Breast epithelium (tissue), 4 donors: ENCODE results near the gene C11orf65. TPM values are rescaled to one million over a fixed set of nuclear protein-coding genes. Genes with fewer than 3 reads are reported as not detected.

Experiments used
- DNase-seq, 2 donors: peaks; one replicate each; pipeline ENCODE4 v3.0.0-alpha.2; 2019; ENCODE audit warnings: low spot score in 2 of 2
- H3K27ac ChIP-seq, 2 donors: fragments of 200-600 bp; sonication (generic) in 1 of 2; one replicate each; pipeline ENCODE4 v1.5.1; 2016 to 2019; ENCODE audit warnings: mild to moderate bottlenecking in 1 of 2
- H3K27me3 ChIP-seq, 2 donors: fragments of 200-600 bp; sonication (generic) in 1 of 2; one replicate each; pipeline versions ENCODE4 v1.5.1 to v1.6.0; 2017 to 2019; ENCODE audit warnings: control low read depth in 1 of 2, mild to moderate bottlenecking in 1 of 2
- H3K36me3 ChIP-seq: fragments of 200-600 bp; one replicate; pipeline ENCODE4 v1.5.1; 2019
- H3K4me1 ChIP-seq, 2 donors: fragments of 200-600 bp; sonication (generic); one replicate each; pipeline ENCODE4 v1.5.1; 2016 to 2019; ENCODE audit warnings: control low read depth in 1 of 2
- H3K4me3 ChIP-seq, 3 donors: fragments of 200-600 bp; sonication (generic); 1 replicate in 2 of 3; 2 replicates in 1 of 3; pipeline ENCODE4 v1.5.1; 2016 to 2019; ENCODE audit warnings: mild to moderate bottlenecking in 3 of 3, moderate library complexity in 2 of 3
- H3K9me3 ChIP-seq, 2 donors: fragments of 200-600 bp; sonication (generic) in 1 of 2; one replicate each; pipeline ENCODE4 v1.5.1; 2016 to 2019; ENCODE audit warnings: control low read depth in 1 of 2
- POLR2A ChIP-seq: fragments of 450-650 bp; IDR thresholded peaks from one replicate; pipeline ENCODE4 v1.6.1; 2016; ENCODE audit warnings: antibody characterized with exemption, mild to moderate bottlenecking, moderate library complexity
- POLR2AphosphoS5 ChIP-seq, 3 donors: sonication (generic); formaldehyde crosslinking; IDR thresholded peaks; one replicate each; pipeline ENCODE4 v1.6.1; 2017; ENCODE audit warnings: antibody characterized with exemption in 3 of 3
- intact Hi-C: fragments of 100-400 bp; cut with DNase I; formaldehyde crosslinking; loops from one replicate; pipeline ENCODE4 v1.15.1; 2023; ENCODE audit warnings: low total_unique reads
- total RNA-seq, 3 donors: library from RNA; depleted of rRNA; stranded (reverse); fragments of >200 nt; gene quantifications; one replicate each; pipeline ENCODE4 v1.1.0, GENCODE V29; 2016
- TF ChIP-seq, protein P1 (sequence below), 3 donors: fragments of 450-650 bp; IDR thresholded peaks; one replicate each; pipeline ENCODE4 v1.5.1; 2016 to 2017; ENCODE audit warnings: antibody characterized with exemption in 3 of 3, mild to moderate bottlenecking in 3 of 3, moderate library complexity in 3 of 3

The C11orf65 gene
- total RNA-seq, 3 donors from 2014 or later = 0.32 to 1.9 (median 0.66) TPM

DNA sequence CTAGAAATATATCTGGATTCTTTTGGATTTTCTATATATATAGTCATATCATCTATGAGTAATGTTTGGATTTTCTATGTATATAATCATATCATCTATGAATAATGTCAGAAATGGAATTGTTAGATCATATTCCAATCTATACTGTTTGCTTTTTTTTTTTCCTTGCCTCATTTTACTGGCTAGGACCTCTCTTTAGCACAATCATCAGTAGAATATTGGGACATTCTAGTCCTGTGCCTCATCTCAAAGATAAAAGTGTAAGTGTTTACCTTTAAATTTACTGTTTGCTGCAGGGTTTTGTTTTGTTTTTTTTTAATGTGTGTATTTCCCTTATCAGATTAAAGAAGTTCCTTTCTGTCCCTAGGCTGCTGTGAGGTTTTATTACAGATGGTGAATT, 97.0 kb downstream of the C11orf65 start:
- Histone ChIP-seq H3K36me3 (no peaks in the 10 kb centered on the region), H3K4me3 (no peak overlapping the region), H3K9me3 (peaks cover 0 to 7% of the 10 kb centered on the region in 2 donors), H3K27me3 (no peaks in the 10 kb centered on the region), H3K4me1 (no peaks in the 10 kb centered on the region), H3K27ac (no peak overlapping the region)
- no peak for TF ChIP-seq POLR2A
- TF ChIP-seq POLR2AphosphoS5 (IDR thresholded peaks at IDR 0.05) = no peak
- TF ChIP-seq, protein P1, sequence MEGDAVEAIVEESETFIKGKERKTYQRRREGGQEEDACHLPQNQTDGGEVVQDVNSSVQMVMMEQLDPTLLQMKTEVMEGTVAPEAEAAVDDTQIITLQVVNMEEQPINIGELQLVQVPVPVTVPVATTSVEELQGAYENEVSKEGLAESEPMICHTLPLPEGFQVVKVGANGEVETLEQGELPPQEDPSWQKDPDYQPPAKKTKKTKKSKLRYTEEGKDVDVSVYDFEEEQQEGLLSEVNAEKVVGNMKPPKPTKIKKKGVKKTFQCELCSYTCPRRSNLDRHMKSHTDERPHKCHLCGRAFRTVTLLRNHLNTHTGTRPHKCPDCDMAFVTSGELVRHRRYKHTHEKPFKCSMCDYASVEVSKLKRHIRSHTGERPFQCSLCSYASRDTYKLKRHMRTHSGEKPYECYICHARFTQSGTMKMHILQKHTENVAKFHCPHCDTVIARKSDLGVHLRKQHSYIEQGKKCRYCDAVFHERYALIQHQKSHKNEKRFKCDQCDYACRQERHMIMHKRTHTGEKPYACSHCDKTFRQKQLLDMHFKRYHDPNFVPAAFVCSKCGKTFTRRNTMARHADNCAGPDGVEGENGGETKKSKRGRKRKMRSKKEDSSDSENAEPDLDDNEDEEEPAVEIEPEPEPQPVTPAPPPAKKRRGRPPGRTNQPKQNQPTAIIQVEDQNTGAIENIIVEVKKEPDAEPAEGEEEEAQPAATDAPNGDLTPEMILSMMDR (IDR thresholded peaks at IDR 0.05) = no peak
- intact Hi-C loops = no loop called here
- DNase-seq = no peak

DNA sequence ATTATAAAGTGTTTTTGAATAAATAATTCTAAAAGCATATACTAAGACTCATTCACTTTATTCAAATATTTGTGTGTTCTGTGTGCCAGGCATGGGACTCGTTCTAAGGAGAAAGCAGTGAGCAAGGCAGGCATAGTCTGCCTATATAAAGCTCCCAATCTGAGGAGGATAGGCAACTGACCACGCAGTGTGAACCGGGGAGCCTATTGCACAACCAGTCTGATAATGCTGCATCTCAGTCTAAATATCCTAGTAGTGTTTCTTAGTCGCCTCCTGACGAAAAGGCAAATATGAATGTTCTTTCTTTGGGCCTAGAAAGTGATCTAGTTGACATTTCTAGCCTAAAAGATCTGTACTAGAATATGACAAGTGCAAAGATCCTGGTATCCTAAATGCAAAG, 98.3 kb downstream of the C11orf65 start:
- H3K9me3 ChIP-seq = peaks cover 0 to 6% of the 10 kb centered on the region in 2 donors
- H3K4me1 ChIP-seq = no peaks in the 10 kb centered on the region
- no peaks in the 10 kb centered on the region for H3K36me3 ChIP-seq
- no peak overlapping the region for H3K27ac ChIP-seq
- no peak for DNase-seq
- H3K4me3 ChIP-seq = no peak overlapping the region
- TF ChIP-seq POLR2AphosphoS5 (IDR thresholded peaks at IDR 0.05) (no peak), POLR2A (no peak)
- TF ChIP-seq, protein P1 (IDR thresholded peaks at IDR 0.05) = no peak
- no peaks in the 10 kb centered on the region for H3K27me3 ChIP-seq
- intact Hi-C loops = no loop called here

- Histone ChIP-seq H3K4me1 (no peaks in the 10 kb centered on the region), H3K36me3 (no peaks in the 10 kb centered on the region), H3K4me3 (no peak overlapping the region), H3K9me3 (no peaks in the 10 kb centered on the region), H3K27ac (no peak overlapping the region), H3K27me3 (no peaks in the 10 kb centered on the region)
- DNase-seq = no peak
- TF ChIP-seq POLR2A (no peak), POLR2AphosphoS5 (IDR thresholded peaks at IDR 0.05) (no peak)
- TF ChIP-seq, protein P1 (IDR thresholded peaks at IDR 0.05) = no peak
- intact Hi-C loops = no loop called here
Measured at GRCh38 chr11:108368134-108368533, 99.2 kb downstream of the C11orf65 start.

GRCh38 chr11:108364159-108364558, 103.2 kb downstream of the C11orf65 start:
- Histone ChIP-seq H3K4me1 (no peaks in the 10 kb centered on the region), H3K27ac (no peak overlapping the region), H3K36me3 (no peaks in the 10 kb centered on the region), H3K9me3 (no peaks in the 10 kb centered on the region), H3K27me3 (no peaks in the 10 kb centered on the region), H3K4me3 (no peak overlapping the region)
- TF ChIP-seq POLR2AphosphoS5 (IDR thresholded peaks at IDR 0.05) (no peak), POLR2A (no peak)
- TF ChIP-seq, protein P1 (IDR thresholded peaks at IDR 0.05) = no peak
- intact Hi-C loops = no loop called here
- no peak for DNase-seq

- no peak overlapping the region for H3K4me3 ChIP-seq
- TF ChIP-seq, protein P1 (IDR thresholded peaks at IDR 0.05) = no peak
- TF ChIP-seq POLR2AphosphoS5 (IDR thresholded peaks at IDR 0.05) = no peak
- TF ChIP-seq POLR2A = no peak
- no peaks in the 10 kb centered on the region for H3K36me3 ChIP-seq
- intact Hi-C loops = no loop called here
- H3K27me3 ChIP-seq = no peaks in the 10 kb centered on the region
- H3K27ac ChIP-seq = no peak overlapping the region
- H3K9me3 ChIP-seq = no peaks in the 10 kb centered on the region
- DNase-seq = no peak
- H3K4me1 ChIP-seq = no peaks in the 10 kb centered on the region
Measured at GRCh38 chr11:108351468-108351867, 115.9 kb downstream of the C11orf65 start.
